GM21390 (cell line): ENCODE results near the gene DIDO1.

Experiments
- ATAC-seq: cut with Tn5 transposase; IDR thresholded peaks from one replicate; pipeline ENCODE4 v1.9.1; 2021; ENCODE audit not compliant: unreplicated experiment

DIDO1 gene

DNA sequence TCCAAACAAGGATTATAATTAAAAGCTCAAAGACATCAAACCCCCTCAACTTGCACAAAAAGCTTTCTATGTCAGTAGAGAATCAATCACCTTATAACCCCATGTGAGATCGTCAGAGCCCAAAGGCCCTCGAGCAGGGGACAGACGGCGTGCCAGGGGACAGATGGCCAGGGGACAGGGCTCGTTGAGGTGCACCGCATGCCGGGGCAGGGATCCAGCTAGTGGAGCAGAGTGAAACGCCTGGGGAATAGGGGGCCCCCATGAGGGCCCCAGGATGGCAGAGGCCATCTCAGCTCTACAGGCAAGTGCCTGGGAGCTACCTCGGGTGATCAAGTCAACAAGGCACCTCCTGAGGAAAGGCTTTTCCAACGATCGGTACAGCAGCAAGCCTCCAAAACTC lies 28.6 kb downstream of the DIDO1 start:
- ATAC-seq = no peak

DNA sequence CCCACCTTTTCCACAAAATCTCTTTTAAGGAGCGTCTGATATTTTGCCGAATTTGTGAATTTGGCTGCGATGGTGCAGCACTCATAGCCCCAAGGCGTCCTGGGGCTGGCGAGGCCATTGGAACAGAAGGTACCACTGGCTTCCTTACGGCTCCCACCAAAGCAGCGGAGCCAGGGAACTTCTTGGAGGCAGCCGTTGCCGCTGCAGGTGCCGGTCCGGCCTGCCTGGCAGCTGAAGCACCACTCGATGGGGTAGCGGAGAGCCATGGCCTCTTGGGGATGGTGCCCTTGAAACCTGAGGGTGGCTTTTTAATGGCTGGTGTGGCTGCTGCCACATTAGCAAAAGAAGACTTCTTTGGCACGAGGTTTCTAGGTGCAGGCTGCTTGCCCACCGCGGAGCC lies 29.8 kb downstream of the DIDO1 start:
- ATAC-seq = no peak

DNA sequence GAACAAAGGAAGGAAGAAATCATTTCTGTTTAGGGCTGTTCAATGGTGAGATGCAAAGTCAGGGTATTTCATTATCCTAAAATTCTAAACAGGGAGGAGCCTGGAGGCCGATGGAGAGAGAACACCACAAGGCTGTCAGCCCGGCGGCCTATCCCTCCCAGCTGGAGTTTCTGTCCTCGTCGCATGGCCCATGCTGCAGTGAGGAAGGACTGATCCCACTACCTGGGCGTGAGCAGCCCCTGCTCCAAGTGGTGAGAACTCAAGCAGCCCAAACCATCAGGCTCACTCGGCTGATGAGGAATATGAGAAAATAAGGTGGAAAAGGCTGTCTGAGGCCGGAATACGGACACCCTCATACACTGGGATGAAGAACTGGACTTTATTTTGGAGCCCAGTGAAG lies 30.8 kb downstream of the DIDO1 start:
- no peak for ATAC-seq

DNA sequence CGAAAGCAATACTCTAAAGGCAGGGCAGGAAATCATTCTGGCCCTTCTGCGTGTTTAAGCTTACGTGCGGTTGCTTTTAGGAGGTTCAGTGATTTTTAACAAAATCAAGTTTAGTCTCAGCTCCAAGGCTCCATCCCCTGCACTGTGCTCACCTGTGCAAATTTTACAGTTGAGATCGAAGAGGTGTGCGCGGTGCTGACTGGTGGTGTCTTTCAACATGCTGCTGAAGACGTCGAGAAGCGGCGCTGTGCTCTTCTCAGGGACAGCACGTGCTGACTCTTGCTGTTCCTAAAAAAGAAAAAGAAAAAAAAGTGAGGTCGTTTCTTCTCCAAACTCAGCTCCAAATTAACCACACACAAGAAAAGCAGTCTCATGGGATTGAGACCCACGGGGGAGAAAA lies 32.0 kb downstream of the DIDO1 start:
- ATAC-seq = no peak

DNA sequence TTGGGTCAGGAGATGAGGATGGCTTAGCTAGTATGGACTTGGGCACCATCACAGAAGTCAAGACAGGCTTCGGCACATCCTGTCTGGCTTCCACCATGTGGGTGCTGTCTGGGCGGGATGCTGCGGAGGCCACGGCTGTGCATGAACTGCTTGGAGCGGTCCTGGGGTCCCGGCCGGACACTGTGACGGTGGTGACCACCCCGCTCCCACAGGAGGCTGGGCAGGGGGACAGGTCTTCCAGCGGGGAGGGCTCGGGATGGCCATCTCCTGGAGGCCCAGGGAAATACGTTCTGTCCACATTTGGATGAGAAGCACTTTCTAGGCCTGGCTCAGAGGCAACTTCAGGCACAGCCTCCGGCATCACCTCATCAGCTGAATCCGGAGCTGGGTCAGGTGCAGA lies 32.6 kb downstream of the DIDO1 start:
- ATAC-seq = no peak

DNA sequence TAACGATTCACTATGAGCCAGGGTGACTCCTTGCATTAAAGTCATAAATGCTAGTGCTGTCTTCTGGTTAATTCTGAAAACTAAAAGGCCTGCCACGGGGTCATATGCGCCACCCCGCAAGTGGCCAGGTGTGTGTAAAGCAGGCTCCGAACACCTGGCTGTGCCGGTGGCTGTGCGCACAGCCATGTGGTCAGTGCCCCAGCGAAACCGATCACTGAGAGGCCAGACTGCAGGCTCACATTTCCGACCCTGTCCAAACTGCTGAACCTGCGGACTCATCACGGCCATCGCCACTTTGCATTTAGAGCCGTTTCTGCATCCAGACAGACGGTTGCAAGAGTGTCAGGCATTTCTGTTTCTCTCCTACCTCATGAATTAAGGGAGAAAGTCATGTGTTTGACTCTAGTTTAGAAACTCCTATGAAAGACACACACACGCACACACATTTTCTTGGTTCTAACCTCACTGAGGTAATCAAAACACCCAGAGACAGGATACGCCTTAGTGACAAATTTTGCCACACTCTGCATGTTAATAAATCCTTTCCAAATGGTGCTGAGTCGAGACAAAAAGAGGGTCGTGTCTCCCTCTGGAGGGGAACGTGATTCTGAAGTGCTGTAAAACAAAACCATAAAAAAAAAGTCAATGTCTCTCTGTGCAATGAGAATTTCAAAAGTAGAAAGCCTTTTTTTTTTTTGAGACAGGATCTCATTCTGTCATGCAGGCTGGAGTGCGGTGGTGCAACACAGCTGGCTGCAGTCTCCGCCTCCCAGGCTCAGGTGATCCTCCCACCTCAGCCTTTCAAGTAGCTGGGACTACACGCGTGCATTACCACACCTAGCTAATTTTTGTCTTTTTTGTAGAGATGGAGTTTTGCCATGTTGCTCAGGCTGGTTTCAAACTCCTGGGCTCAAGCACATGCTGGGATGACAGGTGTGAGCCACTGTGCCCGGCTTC lies 33.7 kb downstream of the DIDO1 start:
- ATAC-seq = no peak

DNA sequence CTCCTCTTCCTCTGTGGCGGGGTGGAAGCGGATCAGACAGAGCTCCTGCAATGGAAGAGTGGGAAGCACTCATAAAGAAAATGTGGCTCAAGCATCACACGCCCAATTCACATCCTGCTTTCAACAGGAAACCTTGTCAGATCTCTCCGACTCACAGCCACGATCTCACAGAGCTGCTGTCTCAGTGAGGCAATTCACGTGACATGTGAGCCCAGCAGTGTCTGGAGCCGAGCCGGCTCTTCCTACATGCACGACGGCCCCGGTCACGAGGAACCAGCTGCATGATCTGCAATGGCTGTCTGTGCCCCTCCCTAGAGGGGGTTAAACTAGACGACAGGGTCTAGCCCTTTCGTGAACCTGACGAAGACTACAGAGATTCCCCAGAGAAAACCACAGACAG lies 35.2 kb downstream of the DIDO1 start:
- no peak for ATAC-seq

DNA sequence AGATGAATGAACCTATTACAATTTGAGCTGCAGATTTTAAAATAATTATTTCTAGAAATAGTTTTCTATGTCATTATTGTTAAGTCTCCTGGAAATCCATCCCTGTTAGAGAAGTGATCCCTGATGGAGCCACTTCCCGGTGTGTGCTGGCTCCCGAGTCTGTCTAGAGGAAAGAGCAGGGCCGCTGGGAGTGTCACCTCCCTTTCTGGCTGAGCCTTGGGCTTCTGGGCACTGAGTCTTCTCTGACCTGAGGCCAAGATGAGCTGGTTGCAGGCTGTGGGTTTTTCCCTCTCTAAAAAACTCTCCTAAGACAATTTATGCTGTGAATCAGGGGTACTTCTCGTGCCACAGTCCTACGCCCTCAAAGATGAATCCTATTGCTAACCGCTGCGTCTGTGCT lies 35.9 kb downstream of the DIDO1 start:
- ATAC-seq = no peak

DNA sequence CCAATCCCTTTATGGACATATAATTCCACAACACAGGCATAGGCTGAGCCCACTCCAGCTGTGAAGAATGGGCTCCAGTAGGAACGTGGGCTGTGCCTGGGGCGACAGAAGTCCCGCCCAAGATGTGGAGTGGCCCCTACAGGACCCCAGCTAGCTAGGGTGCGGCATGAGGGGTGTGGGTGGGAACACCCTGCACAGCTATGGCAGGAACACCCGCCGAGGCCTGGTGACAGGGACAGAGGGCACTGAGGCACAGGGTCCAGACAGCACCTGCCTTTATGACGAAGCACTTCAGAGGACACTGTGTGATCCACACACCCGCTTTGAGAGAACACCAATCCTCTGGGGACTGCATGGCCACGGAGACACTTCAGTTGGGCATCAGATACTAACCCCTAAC lies 36.4 kb downstream of the DIDO1 start:
- ATAC-seq = no peak

DNA sequence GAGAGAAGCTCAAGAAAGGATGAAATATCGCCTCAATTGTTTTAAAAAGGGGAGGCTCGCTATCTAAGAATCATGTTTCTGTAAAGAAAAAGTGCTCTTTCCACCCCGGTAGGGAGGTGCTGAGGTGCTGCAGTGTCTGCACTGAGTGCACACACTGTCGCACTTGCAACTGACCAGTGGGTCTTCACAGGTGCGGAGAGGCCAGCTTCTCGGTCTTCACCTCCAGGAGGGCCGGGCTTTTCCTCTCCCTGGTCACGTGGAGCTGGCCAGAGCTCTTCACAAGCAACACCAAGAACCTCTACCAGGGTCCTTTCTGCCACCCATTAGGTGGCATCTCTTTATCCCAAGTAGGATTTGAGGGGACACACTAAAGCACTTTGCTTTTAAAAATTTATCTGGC lies 36.9 kb downstream of the DIDO1 start:
- ATAC-seq = no peak

DNA sequence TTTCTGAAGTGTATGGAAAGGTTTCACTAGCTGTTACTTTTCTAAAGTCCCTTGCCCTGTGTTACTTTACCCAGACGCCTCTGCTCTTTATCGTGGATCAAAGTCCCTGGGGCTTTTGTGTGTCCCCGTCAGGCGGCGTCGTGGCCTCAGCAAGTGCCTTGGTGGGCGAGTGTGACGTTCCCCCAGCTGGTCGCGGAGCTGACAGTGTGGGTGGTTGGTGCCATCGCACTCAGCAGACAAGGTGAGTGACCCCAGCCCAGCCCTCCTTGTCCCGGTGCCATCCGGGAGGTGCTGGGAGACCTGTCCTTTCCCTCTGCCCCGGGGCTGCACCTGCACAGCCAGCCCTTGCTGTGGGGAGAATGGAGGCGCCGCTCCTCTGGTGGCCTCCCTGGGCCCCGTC lies 37.4 kb downstream of the DIDO1 start:
- ATAC-seq = no peak

DNA sequence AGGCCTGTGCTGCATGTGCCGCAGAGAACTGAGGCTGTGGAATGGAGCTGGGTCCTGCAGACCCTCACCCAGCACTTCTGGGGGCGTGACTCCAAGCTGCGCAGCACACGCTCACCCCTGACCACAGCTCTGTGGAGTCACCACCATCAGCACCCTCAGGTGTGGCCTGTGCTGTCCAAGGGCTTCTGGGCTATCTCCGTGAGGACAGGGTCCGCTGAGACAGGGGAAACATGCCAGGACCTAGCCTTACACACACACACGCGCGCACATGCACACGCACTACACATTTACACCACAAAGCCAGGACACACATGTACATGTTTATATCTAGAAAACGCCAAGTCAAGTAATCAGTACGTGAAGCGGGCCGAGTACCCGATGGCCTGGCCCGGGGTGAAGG lies 37.9 kb downstream of the DIDO1 start:
- ATAC-seq = no peak

DNA sequence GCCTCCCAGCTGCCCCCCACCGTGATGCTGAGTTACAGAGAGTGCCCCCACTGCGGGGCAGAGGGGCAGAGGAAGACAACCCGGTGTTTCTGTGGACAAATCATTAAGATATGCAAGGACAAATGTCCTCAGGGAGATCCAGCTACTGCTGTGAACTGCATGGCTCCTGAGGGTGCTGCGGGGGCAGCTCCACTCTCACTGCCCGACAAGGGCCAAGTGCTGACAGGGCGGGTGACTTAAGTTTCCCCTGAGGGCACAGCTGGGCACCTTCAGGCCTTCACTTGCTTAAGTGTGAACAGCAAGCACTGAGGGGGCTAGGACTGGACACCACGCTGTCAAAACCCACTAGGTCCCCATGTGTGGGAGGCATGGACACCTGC lies 38.5 kb downstream of the DIDO1 start:
- ATAC-seq = no peak

DNA sequence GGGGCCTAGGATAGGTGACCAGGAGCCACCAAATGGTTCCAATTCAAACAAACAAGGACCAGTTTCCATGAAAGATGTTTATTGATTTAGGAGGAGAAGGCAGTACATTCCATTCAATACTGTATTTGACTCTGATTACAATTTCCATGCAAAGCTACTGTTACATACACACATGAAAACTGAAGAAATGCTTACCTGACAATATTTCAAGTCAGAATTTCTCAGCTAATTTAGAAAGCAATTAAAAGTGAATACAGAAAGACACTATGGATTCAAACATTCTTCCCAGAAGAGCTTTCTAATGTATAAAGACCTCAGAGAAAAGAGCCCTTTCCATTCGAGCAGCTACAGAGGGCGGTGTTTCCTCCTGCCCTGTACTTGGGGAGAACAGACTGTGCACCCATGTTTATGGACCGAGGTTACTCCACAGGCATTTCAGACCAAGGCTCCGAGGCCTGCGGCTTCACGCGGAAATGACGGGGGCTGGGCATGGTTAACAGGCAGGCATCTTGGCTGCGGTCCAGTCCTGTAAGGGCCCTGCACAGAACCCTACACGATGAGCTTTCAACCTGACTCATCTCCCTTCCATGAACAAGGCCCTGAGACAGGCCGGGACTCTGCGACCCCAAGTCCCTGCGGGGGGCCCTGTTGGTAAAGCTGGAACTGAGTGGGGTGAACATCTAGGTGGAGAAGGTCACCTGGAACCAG lies 39.0 kb downstream of the DIDO1 start:
- no peak for ATAC-seq

DNA sequence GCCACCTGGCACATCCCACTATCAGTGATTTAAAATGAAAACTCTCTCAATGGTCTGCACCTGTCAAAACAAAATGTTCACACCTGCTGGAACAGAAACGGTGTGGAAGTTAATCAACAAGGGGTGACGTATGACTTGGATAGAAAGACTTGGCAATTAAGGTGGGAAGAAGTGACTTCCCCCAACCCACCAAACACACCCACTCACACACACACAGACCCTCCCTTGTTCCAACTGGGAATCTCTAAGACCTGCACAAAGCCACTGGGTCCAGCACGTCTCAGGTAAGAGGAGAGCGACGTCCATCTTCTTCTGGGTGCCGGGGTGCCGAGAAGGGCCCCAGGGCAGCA lies 39.6 kb downstream of the DIDO1 start:
- ATAC-seq = no peak

DNA sequence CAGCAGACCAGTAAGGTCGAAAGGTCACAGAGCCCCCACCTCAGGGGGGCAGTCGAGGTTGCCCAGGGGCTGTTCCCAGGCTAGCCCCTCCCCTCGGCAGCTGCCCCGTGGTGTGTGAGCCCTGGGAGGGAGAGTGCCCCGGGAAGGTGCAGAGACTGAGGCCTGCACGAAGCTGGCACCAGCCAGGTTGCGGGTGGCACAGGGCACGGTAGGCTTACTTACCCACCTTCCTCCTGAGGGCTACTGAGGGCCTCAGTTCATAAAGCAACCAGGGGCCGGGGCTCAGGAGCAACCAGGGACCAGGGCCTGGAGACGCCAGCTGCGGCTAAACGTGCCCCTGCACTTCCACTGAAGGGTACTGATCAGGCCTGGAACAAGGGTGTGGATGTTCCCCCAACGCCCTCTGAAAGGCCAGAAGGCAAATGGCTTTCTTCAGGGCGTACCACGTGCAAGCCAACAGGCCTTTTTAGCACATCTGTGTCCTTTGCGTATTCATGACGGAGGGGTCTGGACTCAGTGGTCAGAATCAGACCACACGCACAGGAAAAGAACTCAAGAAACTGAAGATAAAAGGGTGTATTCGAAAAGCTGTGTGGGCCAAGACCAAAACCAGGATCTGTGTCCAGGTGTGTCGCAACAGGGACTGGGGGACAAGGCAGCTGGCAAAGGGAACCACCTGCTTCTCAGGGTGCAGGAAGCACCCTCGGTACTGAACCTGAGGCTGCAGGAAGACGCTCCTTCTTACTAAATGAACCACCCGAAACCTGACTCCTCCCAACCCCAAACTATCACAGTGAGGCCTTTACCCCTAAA lies 40.2 kb downstream of the DIDO1 start:
- ATAC-seq = no peak

DNA sequence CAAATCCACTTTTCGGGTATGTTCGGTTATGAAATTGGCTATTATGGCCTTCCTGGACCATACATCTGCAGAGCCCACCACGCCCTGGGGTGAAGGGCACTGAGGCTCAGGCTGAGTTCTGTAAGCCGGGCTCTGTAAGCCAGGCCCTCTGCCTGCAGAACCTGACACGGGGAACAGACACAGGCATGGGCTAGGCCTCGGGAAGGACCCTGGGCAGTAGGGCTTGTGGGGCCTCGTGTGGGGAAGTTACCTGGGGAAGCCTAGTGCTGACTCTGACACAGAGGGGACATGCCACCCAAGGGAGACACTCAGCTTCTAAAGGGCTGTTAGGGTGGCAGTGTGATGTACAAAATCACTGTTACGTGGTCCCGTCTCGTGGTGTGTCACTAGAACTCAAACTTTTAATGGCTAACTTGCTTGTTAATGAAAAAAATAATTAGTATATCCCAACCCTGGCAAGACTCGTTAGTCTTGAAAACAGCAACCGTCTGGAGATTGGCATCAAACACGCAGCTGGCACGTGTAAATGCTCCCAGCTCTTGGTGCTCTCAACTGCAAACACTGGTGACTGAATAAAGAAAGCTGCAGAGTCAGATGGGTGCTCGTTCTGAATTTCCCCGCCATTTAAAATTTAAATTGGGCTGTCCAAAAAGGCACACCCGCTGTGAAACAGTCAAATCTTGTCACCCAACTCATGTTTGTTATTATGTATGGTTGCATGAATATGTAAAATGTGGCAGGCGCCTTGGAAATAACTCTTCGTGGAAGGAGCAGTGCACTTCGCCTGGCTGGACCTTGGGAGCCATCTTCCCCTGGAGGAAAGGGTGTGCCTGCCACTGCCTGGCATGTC lies 41.0 kb downstream of the DIDO1 start:
- ATAC-seq = no peak

DNA sequence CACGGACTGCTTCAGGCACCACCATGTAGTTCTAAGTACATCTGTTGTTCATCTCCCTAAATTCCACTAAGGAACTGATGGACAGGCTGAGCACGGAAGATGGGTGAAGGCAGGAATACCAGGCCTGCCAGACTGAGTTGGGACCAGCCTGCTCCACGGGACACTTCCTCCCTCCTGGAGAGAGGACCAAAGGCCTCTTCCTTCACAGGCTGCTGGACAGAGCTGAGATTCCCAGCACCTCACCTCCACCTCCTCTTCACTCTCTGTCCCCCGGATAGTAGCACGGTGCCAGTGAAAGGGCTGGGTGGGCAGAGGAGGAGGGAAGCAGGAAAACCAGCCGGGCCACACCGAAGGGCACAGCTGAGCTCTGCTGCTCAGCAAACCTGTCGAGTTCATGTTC lies 41.7 kb downstream of the DIDO1 start:
- no peak for ATAC-seq

DNA sequence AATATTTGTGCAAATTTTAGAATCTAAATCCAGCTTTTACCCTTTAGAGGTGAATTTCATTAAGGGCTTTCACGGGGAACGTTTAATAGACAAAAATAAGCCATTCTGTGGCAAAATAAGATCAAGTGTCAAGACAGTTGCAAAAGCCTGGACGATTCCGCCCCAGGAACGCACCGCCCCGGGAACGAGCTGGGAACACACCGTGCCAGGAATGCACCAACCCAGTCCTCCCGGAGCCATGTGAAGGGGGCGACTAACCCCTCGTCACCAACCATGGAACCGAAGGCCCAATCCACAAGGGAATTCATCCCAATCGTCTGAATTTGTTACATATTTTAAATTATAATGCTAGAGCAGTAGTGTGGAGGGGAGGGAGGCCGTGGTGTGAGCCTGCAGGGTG lies 43.9 kb downstream of the DIDO1 start:
- ATAC-seq = no peak

DNA sequence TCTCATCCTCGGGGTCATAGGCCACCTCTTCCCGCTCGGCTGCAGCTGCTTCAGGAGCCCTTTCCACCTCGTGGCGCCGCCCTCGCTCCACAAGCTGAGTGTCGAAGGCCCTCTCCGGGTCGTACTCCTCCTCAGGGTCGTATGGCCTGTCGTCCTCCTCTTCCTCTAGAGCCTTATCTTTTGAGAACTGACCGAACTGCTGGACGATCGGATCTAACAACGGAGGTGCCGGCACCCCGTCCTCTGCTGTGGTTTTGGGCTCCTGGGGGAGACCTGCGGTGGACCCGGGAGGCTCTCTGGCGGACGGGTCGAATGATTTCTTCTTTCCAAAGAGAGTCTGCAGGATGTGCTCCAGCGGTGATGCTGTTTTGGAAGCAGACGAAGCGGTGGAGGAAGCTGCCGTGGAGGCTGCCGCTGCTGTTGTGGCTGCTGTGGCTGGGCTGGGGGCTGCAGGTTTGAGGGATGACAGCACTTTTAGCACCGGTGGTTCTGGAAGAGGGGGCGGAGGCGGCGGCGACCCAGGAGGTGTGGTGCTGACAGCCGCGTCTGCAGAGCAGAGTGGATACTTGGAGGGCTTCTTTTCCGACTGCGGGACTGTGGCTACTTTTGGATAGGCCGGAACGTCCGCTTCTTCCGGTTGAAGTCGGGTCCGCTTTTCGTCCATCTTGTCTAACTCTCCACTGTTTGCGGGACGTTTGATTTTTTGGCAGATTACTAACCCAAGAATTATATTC lies 44.5 kb downstream of the DIDO1 start:
- ATAC-seq = no peak
